HEK293 (cell line): ENCODE measurements around the gene NAV2.

Source experiments
- CTCF ChIA-PET: fragments of 350-600 bp; formaldehyde crosslinking; extraction: SDS; loops from one replicate; lab custom pipeline; 2021; ENCODE audit warnings: antibody characterized with exemption; lab: Yijun Ruan, JAX
- POLR2A ChIA-PET: fragments of 300-600 bp; formaldehyde crosslinking; extraction: SDS; loops from one replicate; lab custom pipeline; 2020; ENCODE audit warnings: antibody characterized with exemption, inconsistent platforms; lab: Yijun Ruan, JAX
- H3K27ac ChIP-seq: fragments of 200-500 bp; sonication (Bioruptor generic); 2 replicates; pipeline ENCODE4 v1.5.1; 2014; ENCODE audit warnings: low read depth, low read length, control low read depth, inconsistent platforms; ENCODE audit errors: extremely low read depth
- H3K36me3 ChIP-seq, 2 experiments: fragments of 200-500 bp in 1 of 2; sonication (Bioruptor generic) in 1 of 2; 1 replicate in 1 of 2; 2 replicates in 1 of 2; pipeline ENCODE4 v1.5.1; 2014 to 2017; ENCODE audit warnings: inconsistent platforms in 2 of 2, low read length in 2 of 2; ENCODE audit not compliant: control insufficient read depth in 2 of 2, insufficient read depth in 1 of 2
- H3K4me1 ChIP-seq: fragments of 200-500 bp; sonication (Bioruptor generic); 2 replicates; pipeline ENCODE4 v1.5.1; 2014; ENCODE audit warnings: mild to moderate bottlenecking, low read length, inconsistent platforms; ENCODE audit not compliant: control insufficient read depth, insufficient read depth
- H3K4me3 ChIP-seq: 2 replicates; pipeline ENCODE4 v1.5.1; 2011; ENCODE audit warnings: low read depth, mild to moderate bottlenecking, control low read depth, low read length, moderate library complexity
- H3K9me3 ChIP-seq: fragments of 200-500 bp; sonication (Bioruptor generic); 2 replicates; pipeline ENCODE4 v1.5.1; 2014; ENCODE audit warnings: low read depth, low read length, inconsistent platforms; ENCODE audit not compliant: control insufficient read depth, insufficient read depth
- FEZF1 ChIP-seq: fragments of 450-650 bp; formaldehyde crosslinking; IDR thresholded peaks from 2 replicates; pipeline ENCODE4 v1.5.1; 2016; ENCODE audit warnings: missing biosample characterization, missing genetic modification characterization
- GLI4 ChIP-seq: fragments of 450-650 bp; formaldehyde crosslinking; IDR thresholded peaks from 2 replicates; pipeline ENCODE4 v1.5.1; 2016; ENCODE audit warnings: missing biosample characterization, missing genetic modification characterization
- GLIS2 ChIP-seq: fragments of 450-650 bp; formaldehyde crosslinking; IDR thresholded peaks from 2 replicates; pipeline ENCODE4 v1.5.1; 2016; ENCODE audit warnings: missing biosample characterization, missing genetic modification characterization
- HOXD13 ChIP-seq: sonication (generic); formaldehyde crosslinking; IDR thresholded peaks from 2 replicates; pipeline ENCODE4 v1.8.0; 2022; ENCODE audit warnings: missing genetic modification reagents, borderline replicate concordance
- KLF7 ChIP-seq: fragments of 450-650 bp; formaldehyde crosslinking; IDR thresholded peaks from 2 replicates; pipeline ENCODE4 v1.5.1; 2016; ENCODE audit warnings: missing biosample characterization, missing genetic modification characterization, borderline replicate concordance
- OVOL3 ChIP-seq: fragments of 450-650 bp; formaldehyde crosslinking; IDR thresholded peaks from 2 replicates; pipeline ENCODE4 v1.5.1; 2016; ENCODE audit warnings: missing biosample characterization, missing genetic modification characterization
- PRDM1 ChIP-seq: fragments of 450-650 bp; formaldehyde crosslinking; IDR thresholded peaks from 2 replicates; pipeline ENCODE4; 2016; ENCODE audit warnings: missing biosample characterization, missing genetic modification characterization
- ZBTB20 ChIP-seq: fragments of 450-650 bp; formaldehyde crosslinking; IDR thresholded peaks from 2 replicates; pipeline ENCODE4 v1.5.1; 2016; ENCODE audit warnings: missing biosample characterization, missing genetic modification characterization
- ZEB2 ChIP-seq: fragments of 450-650 bp; formaldehyde crosslinking; IDR thresholded peaks from 2 replicates; pipeline ENCODE4 v1.5.1; 2016; ENCODE audit warnings: missing biosample characterization, missing genetic modification characterization
- ZNF169 ChIP-seq: fragments of 450-650 bp; formaldehyde crosslinking; IDR thresholded peaks from 2 replicates; pipeline ENCODE4 v1.5.1; 2016; ENCODE audit warnings: missing biosample characterization, missing genetic modification characterization
- ZNF2 ChIP-seq: fragments of 450-650 bp; formaldehyde crosslinking; IDR thresholded peaks from 2 replicates; pipeline ENCODE4 v1.5.1; 2016; ENCODE audit warnings: missing biosample characterization, missing genetic modification characterization
- ZNF24 ChIP-seq: fragments of 450-650 bp; formaldehyde crosslinking; IDR thresholded peaks from 2 replicates; pipeline ENCODE4 v1.5.1; 2016; ENCODE audit warnings: missing biosample characterization, missing genetic modification characterization
- ZNF324 ChIP-seq: fragments of 450-650 bp; formaldehyde crosslinking; IDR thresholded peaks from 2 replicates; pipeline ENCODE4 v1.5.1; 2016; ENCODE audit warnings: missing biosample characterization, missing genetic modification characterization
- ZNF529 ChIP-seq: fragments of 450-650 bp; formaldehyde crosslinking; IDR thresholded peaks from 2 replicates; pipeline ENCODE4 v1.5.1; 2017; ENCODE audit warnings: missing genetic modification characterization, missing biosample characterization; ENCODE audit not compliant: insufficient replicate concordance
- ZNF544 ChIP-seq: fragments of 450-650 bp; formaldehyde crosslinking; IDR thresholded peaks from 2 replicates; pipeline ENCODE4 v1.5.0; 2017; ENCODE audit warnings: missing biosample characterization, missing genetic modification characterization
- ZNF585B ChIP-seq: fragments of 450-650 bp; formaldehyde crosslinking; IDR thresholded peaks from 2 replicates; pipeline ENCODE4 v1.5.1; 2016; ENCODE audit warnings: missing biosample characterization, missing genetic modification characterization
- ZNF623 ChIP-seq: fragments of 450-650 bp; formaldehyde crosslinking; IDR thresholded peaks from 2 replicates; pipeline ENCODE4 v1.5.1; 2016; ENCODE audit warnings: missing biosample characterization, missing genetic modification characterization
- ZNF624 ChIP-seq: fragments of 450-650 bp; formaldehyde crosslinking; IDR thresholded peaks from 2 replicates; pipeline ENCODE4 v1.5.1; 2017; ENCODE audit warnings: missing biosample characterization, missing genetic modification characterization
- ZNF626 ChIP-seq: fragments of 450-650 bp; sonication (Bioruptor Pico); formaldehyde crosslinking; IDR thresholded peaks from 2 replicates; pipeline ENCODE4 v1.5.1; 2018; ENCODE audit warnings: missing biosample characterization, missing genetic modification characterization, inconsistent platforms
- ZNF645 ChIP-seq: fragments of 450-650 bp; formaldehyde crosslinking; IDR thresholded peaks from 2 replicates; pipeline ENCODE4; 2016; ENCODE audit warnings: missing biosample characterization, missing genetic modification characterization
- ZNF747 ChIP-seq: fragments of 450-650 bp; formaldehyde crosslinking; IDR thresholded peaks from 2 replicates; pipeline ENCODE4 v1.5.1; 2016; ENCODE audit warnings: missing biosample characterization, missing genetic modification characterization
- ZSCAN16 ChIP-seq: fragments of 450-650 bp; formaldehyde crosslinking; IDR thresholded peaks from 2 replicates; pipeline ENCODE4 v1.5.1; 2016; ENCODE audit warnings: missing biosample characterization, missing genetic modification characterization
- TF ChIP-seq, protein P1 (sequence below): fragments of 450-650 bp; formaldehyde crosslinking; IDR thresholded peaks from 2 replicates; pipeline ENCODE4 v1.5.1; 2016; ENCODE audit warnings: missing biosample characterization, missing genetic modification characterization, borderline replicate concordance
- TF ChIP-seq, protein P2 (sequence below): fragments of 450-650 bp; formaldehyde crosslinking; IDR thresholded peaks from 2 replicates; pipeline ENCODE4 v1.5.1; 2016; ENCODE audit warnings: missing biosample characterization, missing genetic modification characterization
- TF ChIP-seq, protein P3 (sequence below): fragments of 450-650 bp; formaldehyde crosslinking; IDR thresholded peaks from 2 replicates; pipeline ENCODE4 v1.5.1; 2017; ENCODE audit warnings: missing biosample characterization, missing genetic modification characterization
- TF ChIP-seq, protein P4 (sequence below): fragments of 450-650 bp; formaldehyde crosslinking; IDR thresholded peaks from 2 replicates; pipeline ENCODE4 v1.5.1; 2016; ENCODE audit warnings: missing biosample characterization, missing genetic modification characterization

The NAV2 gene

DNA sequence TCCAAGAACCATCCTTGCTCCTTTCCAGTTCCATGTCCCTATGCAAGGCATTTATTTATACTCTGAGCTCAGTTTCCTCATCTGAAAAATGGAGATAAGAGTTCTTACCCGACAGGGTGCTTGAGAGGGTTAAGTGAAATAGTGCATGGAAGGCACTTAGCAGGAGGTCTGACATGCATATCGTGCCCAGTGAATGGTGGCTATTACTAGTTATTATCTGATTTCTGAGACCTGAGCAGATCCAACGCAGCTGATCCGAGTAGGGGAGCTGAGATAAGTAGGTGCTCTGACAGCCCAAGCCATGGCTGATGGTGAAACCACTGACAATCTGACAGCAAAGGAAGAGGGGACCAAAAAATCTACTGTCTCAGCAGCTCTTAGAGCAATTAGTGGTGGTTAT is 24.9 kb downstream of the NAV2 start:
- H3K27ac ChIP-seq = no peak overlapping the region
- no peaks in the 10 kb centered on the region for H3K4me1 ChIP-seq
- ChIA-PET CTCF (interaction anchor here (0.7 to 2.7 kb wide), 2 partner anchors 174 to 191 kb away, joined by 3 to 14 read pairs; no protein-coding TSS in a partner anchor), POLR2A (no interaction called here)
- H3K4me3 ChIP-seq = no peak overlapping the region
- H3K36me3 ChIP-seq = no peaks in the 10 kb centered on the region
- no peak for TF ChIP-seq ZNF585B
- no peak for TF ChIP-seq ZNF626
- TF ChIP-seq GLIS2 (tag by site-specific recombination) = no peak
- TF ChIP-seq, protein P1, sequence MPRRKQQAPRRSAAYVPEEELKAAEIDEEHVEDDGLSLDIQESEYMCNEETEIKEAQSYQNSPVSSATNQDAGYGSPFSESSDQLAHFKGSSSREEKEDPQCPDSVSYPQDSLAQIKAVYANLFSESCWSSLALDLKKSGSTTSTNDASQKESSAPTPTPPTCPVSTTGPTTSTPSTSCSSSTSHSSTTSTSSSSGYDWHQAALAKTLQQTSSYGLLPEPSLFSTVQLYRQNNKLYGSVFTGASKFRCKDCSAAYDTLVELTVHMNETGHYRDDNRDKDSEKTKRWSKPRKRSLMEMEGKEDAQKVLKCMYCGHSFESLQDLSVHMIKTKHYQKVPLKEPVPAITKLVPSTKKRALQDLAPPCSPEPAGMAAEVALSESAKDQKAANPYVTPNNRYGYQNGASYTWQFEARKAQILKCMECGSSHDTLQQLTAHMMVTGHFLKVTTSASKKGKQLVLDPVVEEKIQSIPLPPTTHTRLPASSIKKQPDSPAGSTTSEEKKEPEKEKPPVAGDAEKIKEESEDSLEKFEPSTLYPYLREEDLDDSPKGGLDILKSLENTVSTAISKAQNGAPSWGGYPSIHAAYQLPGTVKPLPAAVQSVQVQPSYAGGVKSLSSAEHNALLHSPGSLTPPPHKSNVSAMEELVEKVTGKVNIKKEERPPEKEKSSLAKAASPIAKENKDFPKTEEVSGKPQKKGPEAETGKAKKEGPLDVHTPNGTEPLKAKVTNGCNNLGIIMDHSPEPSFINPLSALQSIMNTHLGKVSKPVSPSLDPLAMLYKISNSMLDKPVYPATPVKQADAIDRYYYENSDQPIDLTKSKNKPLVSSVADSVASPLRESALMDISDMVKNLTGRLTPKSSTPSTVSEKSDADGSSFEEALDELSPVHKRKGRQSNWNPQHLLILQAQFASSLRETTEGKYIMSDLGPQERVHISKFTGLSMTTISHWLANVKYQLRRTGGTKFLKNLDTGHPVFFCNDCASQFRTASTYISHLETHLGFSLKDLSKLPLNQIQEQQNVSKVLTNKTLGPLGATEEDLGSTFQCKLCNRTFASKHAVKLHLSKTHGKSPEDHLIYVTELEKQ (tag by site-specific recombination) = no peak
- TF ChIP-seq ZNF169 (tag by site-specific recombination) = no peak
- TF ChIP-seq ZNF624 (tag by site-specific recombination) = no peak
- TF ChIP-seq, protein P2, sequence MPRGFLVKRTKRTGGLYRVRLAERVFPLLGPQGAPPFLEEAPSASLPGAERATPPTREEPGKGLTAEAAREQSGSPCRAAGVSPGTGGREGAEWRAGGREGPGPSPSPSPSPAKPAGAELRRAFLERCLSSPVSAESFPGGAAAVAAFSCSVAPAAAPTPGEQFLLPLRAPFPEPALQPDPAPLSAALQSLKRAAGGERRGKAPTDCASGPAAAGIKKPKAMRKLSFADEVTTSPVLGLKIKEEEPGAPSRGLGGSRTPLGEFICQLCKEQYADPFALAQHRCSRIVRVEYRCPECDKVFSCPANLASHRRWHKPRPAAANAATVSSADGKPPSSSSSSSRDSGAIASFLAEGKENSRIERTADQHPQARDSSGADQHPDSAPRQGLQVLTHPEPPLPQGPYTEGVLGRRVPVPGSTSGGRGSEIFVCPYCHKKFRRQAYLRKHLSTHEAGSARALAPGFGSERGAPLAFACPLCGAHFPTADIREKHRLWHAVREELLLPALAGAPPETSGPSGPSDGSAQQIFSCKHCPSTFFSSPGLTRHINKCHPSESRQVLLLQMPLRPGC (tag by site-specific recombination) = no peak
- no peak for TF ChIP-seq ZBTB20
- TF ChIP-seq GLI4 = no peak
- TF ChIP-seq ZNF623 = no peak
- TF ChIP-seq OVOL3 = no peak
- no peaks in the 10 kb centered on the region for H3K9me3 ChIP-seq

GRCh38 chr11:19738124-19738523 is 25.5 kb downstream of the NAV2 start:
- no peak overlapping the region for H3K4me3 ChIP-seq
- CTCF ChIA-PET = interaction anchor here (2.0 to 2.7 kb wide), 2 partner anchors 165 to 175 kb away, joined by 14 read pairs; no protein-coding TSS in a partner anchor
- H3K36me3 ChIP-seq = no peaks in the 10 kb centered on the region
- H3K9me3 ChIP-seq = no peaks in the 10 kb centered on the region
- no peaks in the 10 kb centered on the region for H3K4me1 ChIP-seq
- POLR2A ChIA-PET = no interaction called here
- H3K27ac ChIP-seq = no peak overlapping the region
- no peak for TF ChIP-seq ZEB2 (tag by site-specific recombination)
- TF ChIP-seq ZSCAN16 = no peak
- TF ChIP-seq, protein P3, sequence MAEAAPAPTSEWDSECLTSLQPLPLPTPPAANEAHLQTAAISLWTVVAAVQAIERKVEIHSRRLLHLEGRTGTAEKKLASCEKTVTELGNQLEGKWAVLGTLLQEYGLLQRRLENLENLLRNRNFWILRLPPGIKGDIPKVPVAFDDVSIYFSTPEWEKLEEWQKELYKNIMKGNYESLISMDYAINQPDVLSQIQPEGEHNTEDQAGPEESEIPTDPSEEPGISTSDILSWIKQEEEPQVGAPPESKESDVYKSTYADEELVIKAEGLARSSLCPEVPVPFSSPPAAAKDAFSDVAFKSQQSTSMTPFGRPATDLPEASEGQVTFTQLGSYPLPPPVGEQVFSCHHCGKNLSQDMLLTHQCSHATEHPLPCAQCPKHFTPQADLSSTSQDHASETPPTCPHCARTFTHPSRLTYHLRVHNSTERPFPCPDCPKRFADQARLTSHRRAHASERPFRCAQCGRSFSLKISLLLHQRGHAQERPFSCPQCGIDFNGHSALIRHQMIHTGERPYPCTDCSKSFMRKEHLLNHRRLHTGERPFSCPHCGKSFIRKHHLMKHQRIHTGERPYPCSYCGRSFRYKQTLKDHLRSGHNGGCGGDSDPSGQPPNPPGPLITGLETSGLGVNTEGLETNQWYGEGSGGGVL = no peak
- no peak for TF ChIP-seq ZNF544
- TF ChIP-seq PRDM1 = no peak
- no peak for TF ChIP-seq ZNF645 (tag by site-specific recombination)
- no peak for TF ChIP-seq KLF7 (tag by site-specific recombination)
- TF ChIP-seq ZNF529 (tag by site-specific recombination) = no peak
- TF ChIP-seq ZNF24 (tag by site-specific recombination) = no peak
- TF ChIP-seq ZNF324 (tag by site-specific recombination) = no peak
- TF ChIP-seq HOXD13 (CRISPR knock-in tag) = no peak
- no peak for TF ChIP-seq FEZF1
- TF ChIP-seq ZNF2 (tag by site-specific recombination) = no peak
- TF ChIP-seq, protein P4, sequence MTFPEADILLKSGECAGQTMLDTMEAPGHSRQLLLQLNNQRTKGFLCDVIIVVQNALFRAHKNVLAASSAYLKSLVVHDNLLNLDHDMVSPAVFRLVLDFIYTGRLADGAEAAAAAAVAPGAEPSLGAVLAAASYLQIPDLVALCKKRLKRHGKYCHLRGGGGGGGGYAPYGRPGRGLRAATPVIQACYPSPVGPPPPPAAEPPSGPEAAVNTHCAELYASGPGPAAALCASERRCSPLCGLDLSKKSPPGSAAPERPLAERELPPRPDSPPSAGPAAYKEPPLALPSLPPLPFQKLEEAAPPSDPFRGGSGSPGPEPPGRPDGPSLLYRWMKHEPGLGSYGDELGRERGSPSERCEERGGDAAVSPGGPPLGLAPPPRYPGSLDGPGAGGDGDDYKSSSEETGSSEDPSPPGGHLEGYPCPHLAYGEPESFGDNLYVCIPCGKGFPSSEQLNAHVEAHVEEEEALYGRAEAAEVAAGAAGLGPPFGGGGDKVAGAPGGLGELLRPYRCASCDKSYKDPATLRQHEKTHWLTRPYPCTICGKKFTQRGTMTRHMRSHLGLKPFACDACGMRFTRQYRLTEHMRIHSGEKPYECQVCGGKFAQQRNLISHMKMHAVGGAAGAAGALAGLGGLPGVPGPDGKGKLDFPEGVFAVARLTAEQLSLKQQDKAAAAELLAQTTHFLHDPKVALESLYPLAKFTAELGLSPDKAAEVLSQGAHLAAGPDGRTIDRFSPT = no peak
- no peak for TF ChIP-seq ZNF747 (tag by site-specific recombination)
